H1 (cell line): ENCODE measurements around the gene GLS. TPM values are rescaled to one million over a fixed set of nuclear protein-coding genes. Genes with fewer than 3 reads are reported as not detected.

Experiments used
- CTCF ChIA-PET: fragments of 300-600 bp; sonication (Branson Sonifier 250); formaldehyde crosslinking; loops from one replicate; lab custom pipeline; 2021; ENCODE audit not compliant: partially characterized antibody; lab: Charles Lee
- POLR2A ChIA-PET: fragments of 300-600 bp; sonication (Branson Sonifier 250); formaldehyde crosslinking; loops from one replicate; lab custom pipeline; 2021; ENCODE audit warnings: inconsistent platforms; ENCODE audit not compliant: partially characterized antibody; lab: Charles Lee
- DNase-seq, 2 experiments: peaks; one replicate each; pipeline versions ENCODE4 v3.0.0 to v3.0.0-alpha.2; 2010 to 2022; ENCODE audit warnings: low spot score in 2 of 2, low read depth in 1 of 2, mixed read lengths in 1 of 2
- FAIRE-seq: peaks from 2 replicates; lab custom pipeline; 2011; peaks lifted over from hg19 to GRCh38; lab: Jason Lieb, UNC
- H2AFZ ChIP-seq: 2 replicates; pipeline ENCODE4 v1.8.1; 2012; ENCODE audit warnings: low read length, inconsistent platforms
- H2AK5ac ChIP-seq: 2 replicates; pipeline ENCODE4 v1.6.1; 2013; ENCODE audit warnings: low read depth, low read length
- H2BK120ac ChIP-seq: replicated peaks from 2 replicates; pipeline ENCODE3; 2013; ENCODE audit warnings: low read depth, low read length, inconsistent platforms
- H2BK12ac ChIP-seq: 2 replicates; pipeline ENCODE4 v1.6.1; 2013; ENCODE audit warnings: low read depth, low read length
- H2BK15ac ChIP-seq: 2 replicates; pipeline ENCODE4 v1.6.1; 2013; ENCODE audit warnings: low read length
- H2BK20ac ChIP-seq: 2 replicates; pipeline ENCODE4 v1.6.1; 2013; ENCODE audit warnings: low read length
- H2BK5ac ChIP-seq: 2 replicates; pipeline ENCODE4 v1.6.1; 2013; ENCODE audit warnings: low read depth, low read length
- H3K14ac ChIP-seq: 2 replicates; pipeline ENCODE4 v1.6.1; 2013; ENCODE audit warnings: inconsistent platforms; ENCODE audit not compliant: insufficient read length
- H3K18ac ChIP-seq: 2 replicates; pipeline ENCODE4 v1.6.1; 2013; ENCODE audit warnings: low read length; ENCODE audit errors: extremely low read depth
- H3K23ac ChIP-seq: 2 replicates; pipeline ENCODE4 v1.6.1; 2013; ENCODE audit warnings: inconsistent platforms; ENCODE audit not compliant: insufficient read length
- H3K23me2 ChIP-seq: 2 replicates; pipeline ENCODE4 v1.6.1; 2013; ENCODE audit warnings: low read depth, low read length
- H3K27ac ChIP-seq: 2 replicates; pipeline ENCODE4 v1.6.1; 2011; ENCODE audit warnings: low read depth, low read length, inconsistent platforms
- H3K27me3 ChIP-seq, 4 experiments: replicated peaks in 1 of 4; 1 replicate in 1 of 4; 2 replicates in 3 of 4; pipeline versions ENCODE4 v1.6.1 to v1.8.1; 2011 to 2013; ENCODE audit warnings: low read length in 3 of 4, mild to moderate bottlenecking in 3 of 4, inconsistent platforms in 2 of 4, mixed read lengths in 2 of 4, moderate library complexity in 1 of 4; ENCODE audit not compliant: control insufficient read depth in 3 of 4, insufficient read depth in 3 of 4; ENCODE audit errors: extremely low read depth in 1 of 4
- H3K36me3 ChIP-seq, 4 experiments: 2 replicates each; pipeline versions ENCODE4 v1.6.1 to v1.8.1; 2011 to 2013; ENCODE audit warnings: mild to moderate bottlenecking in 4 of 4, low read length in 3 of 4, moderate library complexity in 2 of 4, control low read depth in 1 of 4, inconsistent platforms in 1 of 4; ENCODE audit not compliant: insufficient read depth in 4 of 4, control insufficient read depth in 2 of 4
- H3K4ac ChIP-seq: replicated peaks from 2 replicates; pipeline ENCODE3; 2013; ENCODE audit warnings: low read length, low read depth, mixed read lengths, inconsistent platforms; ENCODE audit not compliant: insufficient read length
- H3K4me1 ChIP-seq, 4 experiments: replicated peaks in 1 of 4; 1 replicate in 1 of 4; 2 replicates in 3 of 4; pipeline versions ENCODE4 v1.6.1 to v1.8.1; 2011 to 2013; ENCODE audit warnings: low read length in 3 of 4, inconsistent platforms in 2 of 4, mixed read lengths in 1 of 4; ENCODE audit not compliant: insufficient read depth in 4 of 4, control insufficient read depth in 3 of 4
- H3K4me2 ChIP-seq, 2 experiments: 2 replicates each; pipeline versions ENCODE4 v1.6.1 to v1.8.1; 2011 to 2013; ENCODE audit warnings: low read depth in 2 of 2, low read length in 2 of 2, control low read depth in 1 of 2, inconsistent platforms in 1 of 2, mild to moderate bottlenecking in 1 of 2; ENCODE audit not compliant: insufficient read depth in 1 of 2
- H3K4me3 ChIP-seq, 4 experiments: fragments of 200-600, 300-600 bp in 1 of 4; sonication (generic), shearing (Covaris generic), sonication (Bioruptor Twin) in 1 of 4; 2 replicates each; pipeline versions ENCODE4 v1.5.1 to v1.8.1; 2011 to 2016; ENCODE audit warnings: low read length in 4 of 4, low read depth in 3 of 4, control low read depth in 2 of 4, inconsistent platforms in 2 of 4, mild to moderate bottlenecking in 2 of 4, mixed read lengths in 1 of 4, moderate library complexity in 1 of 4; ENCODE audit not compliant: insufficient read depth in 2 of 4; ENCODE audit errors: extremely low read depth in 1 of 4
- H3K56ac ChIP-seq: replicated peaks from 2 replicates; pipeline ENCODE3; 2013; ENCODE audit warnings: low read depth, mild to moderate bottlenecking, mixed read lengths, low read length, inconsistent platforms; ENCODE audit not compliant: insufficient read length
- H3K79me1 ChIP-seq: 2 replicates; pipeline ENCODE4 v1.6.1; 2013; ENCODE audit warnings: low read depth, low read length, control low read depth
- H3K79me2 ChIP-seq, 2 experiments: 2 replicates each; pipeline versions ENCODE4 v1.6.1 to v1.8.1; 2012 to 2013; ENCODE audit warnings: low read length in 2 of 2, mild to moderate bottlenecking in 2 of 2, inconsistent platforms in 1 of 2; ENCODE audit not compliant: insufficient read depth in 2 of 2, control insufficient read depth in 1 of 2
- H3K9ac ChIP-seq, 4 experiments: replicated peaks in 1 of 4; 1 replicate in 1 of 4; 2 replicates in 3 of 4; pipeline versions ENCODE4 v1.6.1 to v1.8.1; 2011 to 2013; ENCODE audit warnings: low read depth in 3 of 4, low read length in 3 of 4, control low read depth in 2 of 4, mild to moderate bottlenecking in 2 of 4, moderate library complexity in 2 of 4, inconsistent platforms in 1 of 4; ENCODE audit errors: extremely low read depth in 1 of 4
- H3K9me3 ChIP-seq, 2 experiments: 2 replicates each; pipeline versions ENCODE4 v1.6.1 to v1.8.1; 2012 to 2013; ENCODE audit warnings: mild to moderate bottlenecking in 2 of 2, moderate library complexity in 2 of 2, control low read depth in 1 of 2, inconsistent platforms in 1 of 2, low read depth in 1 of 2, low read length in 1 of 2, mixed read lengths in 1 of 2; ENCODE audit not compliant: insufficient read depth in 2 of 2
- H4K20me1 ChIP-seq, 2 experiments: replicated peaks in 1 of 2; 2 replicates each; pipeline versions ENCODE3 to v1.8.1; 2011 to 2013; ENCODE audit warnings: inconsistent platforms in 2 of 2, low read length in 2 of 2, mild to moderate bottlenecking in 1 of 2; ENCODE audit not compliant: insufficient read depth in 2 of 2, control insufficient read depth in 1 of 2
- H4K5ac ChIP-seq: 2 replicates; pipeline ENCODE4 v1.6.1; 2013; ENCODE audit warnings: low read length, low read depth, mixed read lengths, inconsistent platforms; ENCODE audit not compliant: insufficient read length
- H4K8ac ChIP-seq: 2 replicates; pipeline ENCODE4 v1.8.0; 2013; ENCODE audit warnings: mild to moderate bottlenecking, moderate library complexity, low read length, inconsistent platforms; ENCODE audit not compliant: insufficient read depth; ENCODE audit errors: extremely low read depth
- H4K91ac ChIP-seq: replicated peaks from 2 replicates; pipeline ENCODE3; 2013; ENCODE audit warnings: low read length, mixed read lengths, inconsistent platforms; ENCODE audit not compliant: insufficient read length
- whole genome bisulfite sequencing, 2 experiments: shearing (Covaris generic) in 1 of 2; methylation state at CpG; one replicate each; pipeline versions ENCODE4 v1.1.6 to v1.1.7; 2013 to 2015; ENCODE audit warnings: low lambda C conversion rate in 2 of 2, mixed read lengths in 2 of 2, inconsistent platforms in 1 of 2, low coverage in 1 of 2, missing lambda C conversion rate in 1 of 2; ENCODE audit not compliant: insufficient replicate concordance in 2 of 2, insufficient coverage in 1 of 2, insufficient read length in 1 of 2; ENCODE audit errors: extremely low coverage in 1 of 2, missing lambda C conversion rate in 1 of 2; 5-methylcytosine and 5-hydroxymethylcytosine counted together
- polyA plus RNA-seq, 7 experiments: library from polyadenylated mRNA; depleted of rRNA in 3 of 7; stranded (reverse) in 5 of 7; unstranded in 2 of 7; fragments of >200 nt in 5 of 7; fragments of 200-250 nt in 2 of 7; gene quantifications; 1 replicate in 5 of 7; 2 replicates in 1 of 7; 4 replicates in 1 of 7; pipeline versions ENCODE4 v1.2.1 to v1.2.3, GENCODE V29; 2011 to 2013; ENCODE audit warnings: missing spikeins in 2 of 7, mixed read lengths in 2 of 7
- total RNA-seq: library from RNA; stranded (reverse); fragmentation: NEBNext Ultra II Directional; extraction: Animal tissue kit (Norgen Biotek cat#: 25700); gene quantifications from 2 replicates; pipeline ENCODE4 v1.2.1, GENCODE V29; 2021

Gene GLS
- total and polyA plus RNA-seq, 2 of the 8 experiments (the other 6 are each of a cell fraction or from before 2014, with no cell fraction given) = 15.7 to 89.8 TPM

DNA sequence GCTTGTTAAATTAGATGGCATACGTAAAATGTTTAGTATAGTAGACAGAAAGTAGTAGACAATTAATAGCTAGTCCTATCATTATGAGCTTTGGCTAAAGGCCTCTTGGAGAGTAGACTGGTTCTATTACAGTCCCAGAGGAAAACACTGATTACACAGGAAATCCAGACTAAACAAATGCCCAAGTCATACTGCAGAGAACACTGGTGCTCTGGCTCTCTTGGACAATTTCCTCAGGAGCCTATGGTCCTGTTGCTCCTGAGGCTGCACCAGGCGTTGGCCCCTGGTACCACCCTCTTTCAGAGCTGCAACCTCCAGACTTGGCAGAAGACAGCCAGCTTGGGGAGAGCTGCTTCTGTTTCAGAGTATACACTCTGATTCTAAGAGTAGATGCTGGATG is 91.6 kb downstream of the GLS start:
- Histone ChIP-seq H3K27ac (no peak overlapping the region), H3K79me2 (no peaks in the 10 kb centered on the region), H2BK20ac (no peak overlapping the region), H4K20me1 (no peaks in the 10 kb centered on the region), H2BK5ac (no peak overlapping the region), H3K27me3 (no peaks in the 10 kb centered on the region), H3K9me3 (no peaks in the 10 kb centered on the region), H3K4me3 (no peak overlapping the region), H3K14ac (no peak overlapping the region), H4K8ac (no peak overlapping the region), H2AFZ (no peak overlapping the region), H3K9ac (no peak overlapping the region), H2BK120ac (no peak overlapping the region), H3K23me2 (no peaks in the 10 kb centered on the region), H3K4me2 (no peak overlapping the region), H4K91ac (no peak overlapping the region), H3K18ac (no peak overlapping the region), H3K36me3 (peaks cover 15 to 68% (median 60%) of the 10 kb centered on the region in 4 experiments), H3K4me1 (no peaks in the 10 kb centered on the region), H3K79me1 (no peaks in the 10 kb centered on the region), H2BK12ac (no peak overlapping the region), H3K23ac (no peak overlapping the region), H3K56ac (no peak overlapping the region), H4K5ac (no peak overlapping the region), H2AK5ac (no peak overlapping the region), H2BK15ac (no peak overlapping the region), H3K4ac (no peak overlapping the region)
- ChIA-PET CTCF (interaction anchor here (0.6 to 0.8 kb wide), 2 partner anchors 9 to 60 kb away, joined by 4 read pairs; no protein-coding TSS in a partner anchor), POLR2A (interaction anchor here (0.6 kb wide), 2 partner anchors 71 to 87 kb away, joined by 3 read pairs; no protein-coding TSS in a partner anchor)
- DNase-seq = no peak
- FAIRE-seq = no peak
- WGBS, 2 experiments = 100% methylated on average over 2 of the region's 2 CpGs; no CpG with 5 or more reads in 1 of the 2 experiments
